GM18505 (cell line): ENCODE results near the gene CFP.
A peak's percentile ranks its signal among the peaks of the same experiment; 100 is the strongest.

Source experiments
- ATAC-seq: cut with Tn5 transposase; IDR thresholded peaks from one replicate; pipeline ENCODE4 v1.9.1; 2021; ENCODE audit not compliant: unreplicated experiment
- POLR2A ChIP-seq: IDR thresholded peaks from 4 replicates; pipeline ENCODE4 v1.6.1; 2011; ENCODE audit warnings: borderline replicate concordance; ENCODE audit not compliant: insufficient read depth, insufficient read length; ENCODE audit errors: extremely low read depth

CFP gene

GRCh38 chrX:47649781-47650163, 20.0 kb upstream of the CFP start:
- no peak for TF ChIP-seq POLR2A
- no peak for ATAC-seq

GRCh38 chrX:47649271-47649670, 19.5 kb upstream of the CFP start:
- no peak for TF ChIP-seq POLR2A
- ATAC-seq = no peak

GRCh38 chrX:47648376-47648775, 18.6 kb upstream of the CFP start:
- no peak for ATAC-seq
- TF ChIP-seq POLR2A = no peak

GRCh38 chrX:47646636-47647035, 16.9 kb upstream of the CFP start:
- TF ChIP-seq POLR2A = no peak
- ATAC-seq = no peak

GRCh38 chrX:47645530-47645929, 15.8 kb upstream of the CFP start:
- no peak for TF ChIP-seq POLR2A
- no peak for ATAC-seq

GRCh38 chrX:47644557-47645091, 14.9 kb upstream of the CFP start:
- ATAC-seq = no peak
- TF ChIP-seq POLR2A = no peak

GRCh38 chrX:47643926-47644325, 14.2 kb upstream of the CFP start:
- no peak for TF ChIP-seq POLR2A

GRCh38 chrX:47638816-47639215, 9.1 kb upstream of the CFP start:
- no peak for ATAC-seq
- no peak for TF ChIP-seq POLR2A

More at GRCh38 chrX:47643926-47644325, 14.2 kb upstream of the CFP start:
- ATAC-seq = no peak

GRCh38 chrX:47637546-47638195, 7.9 kb upstream of the CFP start:
- ATAC-seq = peak; percentile 76
- no peak for TF ChIP-seq POLR2A

GRCh38 chrX:47634871-47635575, 5.3 kb upstream of the CFP start:
- no peak for ATAC-seq
- no peak for TF ChIP-seq POLR2A

- TF ChIP-seq POLR2A = no peak
- no peak for ATAC-seq
Observed at GRCh38 chrX:47633689-47634590, 4.2 kb upstream of the CFP start.

- ATAC-seq = no peak
- TF ChIP-seq POLR2A = no peak
Observed at GRCh38 chrX:47632666-47633065, 2.9 kb upstream of the CFP start.

- ATAC-seq = no peak
- no peak for TF ChIP-seq POLR2A
Observed at GRCh38 chrX:47631676-47632075, 1.9 kb upstream of the CFP start.
